Kidney epithelial cell (primary cell): ENCODE data around the gene BCL11B. TPM values are rescaled to one million over a fixed set of nuclear protein-coding genes. Genes with fewer than 3 reads are reported as not detected.
"Not testable (repeated sequence)": the region's sequence is repeated elsewhere in the genome, so short reads cannot be mapped to it uniquely, and the experiment has no call there.

Experiments used
- DNase-seq: peaks from one replicate; pipeline ENCODE4 v3.0.0-alpha.2; 2010; ENCODE audit warnings: low read depth
- H3K27me3 ChIP-seq: 2 replicates; pipeline ENCODE4 v1.6.0; 2011; ENCODE audit warnings: low read length; ENCODE audit not compliant: control insufficient read depth, insufficient read depth
- H3K36me3 ChIP-seq: 2 replicates; pipeline ENCODE4 v1.5.1; 2011; ENCODE audit warnings: low read length; ENCODE audit not compliant: control insufficient read depth, insufficient read depth
- H3K4me3 ChIP-seq: 2 replicates; pipeline ENCODE4 v1.5.1; 2011; ENCODE audit warnings: low read depth, mild to moderate bottlenecking, control low read depth, low read length
- total RNA-seq: library from RNA; depleted of rRNA; stranded (reverse); fragments of >200 nt; gene quantifications from 2 replicates; pipeline ENCODE4 v1.2.3, GENCODE V29; 2015
- TF ChIP-seq, protein P1 (sequence below): IDR thresholded peaks from 2 replicates; pipeline ENCODE4 v1.5.1; 2011; ENCODE audit warnings: mild to moderate bottlenecking, moderate library complexity, low read length, control low read depth, inconsistent platforms; ENCODE audit not compliant: insufficient read depth, poor library complexity, severe bottlenecking

Gene BCL11B
- total RNA-seq, 1 donor from 2014 or later, result 2.3 TPM

- TF ChIP-seq, protein P1, sequence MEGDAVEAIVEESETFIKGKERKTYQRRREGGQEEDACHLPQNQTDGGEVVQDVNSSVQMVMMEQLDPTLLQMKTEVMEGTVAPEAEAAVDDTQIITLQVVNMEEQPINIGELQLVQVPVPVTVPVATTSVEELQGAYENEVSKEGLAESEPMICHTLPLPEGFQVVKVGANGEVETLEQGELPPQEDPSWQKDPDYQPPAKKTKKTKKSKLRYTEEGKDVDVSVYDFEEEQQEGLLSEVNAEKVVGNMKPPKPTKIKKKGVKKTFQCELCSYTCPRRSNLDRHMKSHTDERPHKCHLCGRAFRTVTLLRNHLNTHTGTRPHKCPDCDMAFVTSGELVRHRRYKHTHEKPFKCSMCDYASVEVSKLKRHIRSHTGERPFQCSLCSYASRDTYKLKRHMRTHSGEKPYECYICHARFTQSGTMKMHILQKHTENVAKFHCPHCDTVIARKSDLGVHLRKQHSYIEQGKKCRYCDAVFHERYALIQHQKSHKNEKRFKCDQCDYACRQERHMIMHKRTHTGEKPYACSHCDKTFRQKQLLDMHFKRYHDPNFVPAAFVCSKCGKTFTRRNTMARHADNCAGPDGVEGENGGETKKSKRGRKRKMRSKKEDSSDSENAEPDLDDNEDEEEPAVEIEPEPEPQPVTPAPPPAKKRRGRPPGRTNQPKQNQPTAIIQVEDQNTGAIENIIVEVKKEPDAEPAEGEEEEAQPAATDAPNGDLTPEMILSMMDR, result no peak
- no peak for DNase-seq
- Histone ChIP-seq H3K27me3 (no peaks in the 10 kb centered on the region), H3K4me3 (no peak overlapping the region), H3K36me3 (no peaks in the 10 kb centered on the region)
Measured at GRCh38 chr14:99188731-99189191, 83.2 kb downstream of the BCL11B start.

DNA sequence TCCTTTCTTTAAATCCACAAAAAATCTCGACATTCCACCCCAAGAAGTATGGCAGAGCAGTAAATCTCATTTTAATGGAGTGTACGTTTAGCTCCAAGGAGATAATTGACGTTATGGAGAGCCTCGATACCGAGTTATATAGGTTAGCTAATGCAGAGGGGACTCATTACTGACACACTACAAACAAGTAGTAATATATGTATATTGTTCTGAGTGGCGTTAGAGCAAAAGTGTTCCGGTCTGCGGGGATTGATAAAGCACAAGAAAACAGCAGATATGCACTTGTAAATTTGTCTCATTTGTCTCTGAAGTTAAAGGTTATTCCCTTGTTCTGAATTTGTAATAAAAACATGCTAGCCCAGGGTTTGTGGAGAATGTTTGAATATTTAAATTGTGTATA lies 84.1 kb downstream of the BCL11B start:
- Histone ChIP-seq H3K27me3 (no peaks in the 10 kb centered on the region), H3K36me3 (no peaks in the 10 kb centered on the region), H3K4me3 (no peak overlapping the region)
- no peak for DNase-seq
- TF ChIP-seq, protein P1, result no peak

- DNase-seq, result no peak
- no peaks in the 10 kb centered on the region for H3K27me3 ChIP-seq
- TF ChIP-seq, protein P1, result no peak
Measured at GRCh38 chr14:99186956-99187690, 84.9 kb downstream of the BCL11B start.

DNA sequence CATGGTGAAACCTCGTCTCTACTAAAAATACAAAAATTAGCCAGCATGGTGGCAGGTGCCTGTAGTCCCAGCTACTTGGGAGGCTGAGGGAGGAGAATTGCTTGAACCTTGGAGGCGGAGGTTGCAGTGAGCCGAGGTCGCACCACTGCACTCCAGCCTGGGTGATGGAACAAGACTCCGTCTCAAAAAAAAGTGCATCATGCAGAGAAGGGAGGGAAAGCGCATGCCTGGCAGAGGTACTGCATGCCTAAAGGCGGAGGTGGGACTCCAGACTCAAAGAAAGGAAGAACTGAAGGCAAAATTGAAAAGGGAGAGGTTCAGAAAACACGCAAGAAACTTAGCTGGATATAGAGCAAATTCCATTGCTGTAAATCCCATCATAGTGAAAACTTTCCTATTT lies 85.7 kb downstream of the BCL11B start:
- not testable (repeated sequence) for H3K36me3 ChIP-seq, H3K4me3 ChIP-seq, H3K27me3 ChIP-seq, DNase-seq

More at GRCh38 chr14:99186956-99187690, 84.9 kb downstream of the BCL11B start:
- no peaks in the 10 kb centered on the region for H3K36me3 ChIP-seq
- H3K4me3 ChIP-seq, result no peak overlapping the region

GRCh38 chr14:99185436-99186068 lies 86.4 kb downstream of the BCL11B start:
- TF ChIP-seq, protein P1, result no peak
- Histone ChIP-seq H3K27me3 (no peaks in the 10 kb centered on the region), H3K36me3 (no peaks in the 10 kb centered on the region), H3K4me3 (no peak overlapping the region)
- no peak for DNase-seq

DNA sequence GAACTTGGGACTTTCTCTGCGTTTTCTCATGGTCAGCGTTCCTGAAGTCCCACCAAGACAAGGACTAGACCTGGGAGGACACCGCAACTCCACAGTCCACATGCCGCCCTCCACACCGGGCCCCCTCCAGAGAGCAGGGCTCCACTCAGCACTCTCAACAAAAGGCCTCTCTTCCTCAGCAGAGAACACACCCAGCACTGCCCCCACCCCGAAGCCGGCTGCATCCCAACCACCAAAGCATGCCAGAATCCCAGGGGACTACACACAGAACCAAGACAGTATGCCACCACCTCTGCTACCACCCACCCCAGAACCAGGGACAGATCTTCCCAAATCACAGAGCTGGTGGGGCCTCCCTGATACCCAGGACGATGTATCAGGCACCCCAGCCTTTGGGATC lies 88.3 kb downstream of the BCL11B start:
- Histone ChIP-seq H3K4me3 (no peak overlapping the region), H3K27me3 (no peaks in the 10 kb centered on the region), H3K36me3 (no peaks in the 10 kb centered on the region)
- TF ChIP-seq, protein P1, result no peak
- no peak for DNase-seq
